Measurements from ENCODE around the gene OR4A5. TPM values are rescaled to one million over a fixed set of nuclear protein-coding genes. Genes with fewer than 3 reads are reported as not detected.
"Not testable (repeated sequence)": the region's sequence is repeated elsewhere in the genome, so short reads cannot be mapped to it uniquely, and the experiment has no call there.

Gene OR4A5
- total RNA-seq: not detected

GRCh38 chr11:54706532-54706931, at the start of gene OR4A5:
Gene OR4A5 (plus strand): TSS chr11:54706832. CDS start chr11:54706885, 53 bp downstream.
- DNase-seq: not testable (repeated sequence)

GRCh38 chr11:54720094-54720493, 13.5 kb downstream of the OR4A5 start:
- DNase-seq: not testable (repeated sequence)

Other genes starting within 250 kb of the OR4A5 start
- gene OR4C46, start 102.8 kb upstream of the OR4A5 start, total RNA-seq: not detected